GM18508 (cell line): ENCODE data around the gene PGBD4.
"Not testable (repeated sequence)": the region's sequence is repeated elsewhere in the genome, so short reads cannot be mapped to it uniquely, and the experiment has no call there.

ENCODE experiments used
- ATAC-seq: cut with Tn5 transposase; IDR thresholded peaks from one replicate; pipeline ENCODE4 v1.9.1; 2021; ENCODE audit warnings: moderate number of reproducible peaks; ENCODE audit not compliant: insufficient read depth, unreplicated experiment

The PGBD4 gene

DNA sequence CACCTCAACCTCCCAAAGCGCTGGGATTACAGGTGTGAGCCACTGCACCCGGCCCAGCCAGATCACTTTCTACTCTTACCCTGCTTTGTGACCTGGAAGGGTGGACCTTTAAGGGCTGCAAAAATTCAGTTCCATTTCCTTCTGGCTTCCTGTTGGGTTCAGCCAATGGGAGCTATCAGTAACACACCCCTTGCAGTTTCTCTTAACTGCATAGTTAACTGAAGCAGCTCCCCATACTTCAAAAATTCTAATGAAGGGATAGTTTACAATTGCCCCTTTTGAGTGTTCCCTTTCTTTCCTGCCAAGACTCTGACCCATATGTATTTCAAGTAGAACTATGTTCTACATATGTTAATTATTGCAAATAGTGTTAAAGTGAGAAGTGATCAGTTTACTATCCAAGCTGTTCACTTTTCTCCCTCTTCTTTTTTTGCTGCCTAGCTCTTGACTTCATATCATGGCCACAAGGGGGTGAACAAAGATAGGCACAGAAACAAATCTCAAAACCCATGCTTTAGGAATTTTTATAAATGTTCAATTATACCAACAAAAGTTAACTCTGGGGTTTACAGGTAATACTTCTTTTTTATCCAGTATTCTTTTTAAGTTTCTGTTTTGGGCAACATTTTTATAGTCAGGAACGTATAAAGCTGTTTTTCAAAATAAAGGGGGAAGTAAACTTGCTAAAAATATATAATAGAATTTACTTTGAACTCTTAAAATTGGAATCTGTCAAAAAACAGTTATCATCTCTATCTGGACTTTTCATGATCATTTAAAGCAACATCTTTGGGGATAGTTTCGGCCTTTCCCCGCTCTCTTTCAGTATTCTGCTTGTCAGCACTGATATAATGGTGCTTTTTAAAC lies 8.1 kb downstream of the PGBD4 start:
- ATAC-seq: no peak

DNA sequence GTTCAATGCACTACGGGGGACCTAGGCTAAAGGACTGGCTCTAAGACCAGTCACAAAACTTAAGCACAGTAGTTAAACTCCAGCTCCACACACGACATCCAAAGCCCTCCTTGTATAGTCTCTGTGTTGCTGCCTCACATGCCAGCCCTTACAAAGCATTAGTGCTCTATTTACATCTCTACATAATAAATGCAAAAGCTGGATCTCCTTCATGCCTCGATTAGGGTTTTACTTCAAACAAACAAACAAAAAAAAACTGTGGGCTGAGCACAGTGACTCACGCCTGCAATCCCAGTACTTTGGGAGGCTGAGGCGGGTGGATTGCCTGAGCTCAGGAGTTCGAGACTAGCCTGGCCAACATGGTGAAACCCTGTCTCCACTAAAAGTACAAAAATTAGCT lies 9.6 kb downstream of the PGBD4 start:
- no peak for ATAC-seq

DNA sequence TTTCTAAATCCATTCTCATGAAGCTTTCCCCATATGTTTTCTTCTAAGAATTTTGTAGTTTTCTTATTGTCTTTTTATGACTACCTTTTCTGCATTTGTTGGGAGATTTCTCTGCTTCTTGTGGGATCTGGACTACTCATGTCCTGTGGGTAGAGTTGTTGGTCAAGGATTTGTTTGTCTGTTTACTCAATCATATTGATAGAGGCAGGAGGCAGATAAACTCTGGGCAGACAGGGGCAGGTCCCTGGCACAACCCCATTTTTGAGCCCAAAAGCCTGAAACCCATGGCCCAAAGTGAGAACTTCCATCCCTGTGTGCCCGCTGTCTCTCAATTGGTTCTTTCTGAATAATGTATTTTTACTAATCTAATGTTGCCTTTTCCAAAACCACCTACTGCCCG lies 12.3 kb downstream of the PGBD4 start:
- no peak for ATAC-seq

DNA sequence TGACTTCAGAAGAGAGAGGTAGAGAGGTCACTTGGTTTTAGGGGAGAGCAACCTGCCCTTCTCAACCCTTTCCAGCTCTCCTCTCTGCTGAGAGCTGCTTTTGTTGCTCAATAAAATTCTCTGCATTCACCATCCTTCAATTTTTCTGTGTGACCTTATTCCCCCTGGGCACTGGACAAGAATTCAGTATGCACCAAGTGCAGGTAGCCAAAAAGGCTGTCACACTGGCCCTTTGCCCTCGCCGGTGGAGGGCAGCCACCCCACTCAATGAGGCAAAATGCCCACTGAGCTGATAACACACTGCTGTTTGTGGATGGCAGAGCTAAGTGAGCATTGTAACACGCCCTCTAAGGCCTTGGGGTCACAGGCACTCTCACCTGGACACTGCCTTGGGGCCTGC lies 12.9 kb downstream of the PGBD4 start:
- no peak for ATAC-seq

DNA sequence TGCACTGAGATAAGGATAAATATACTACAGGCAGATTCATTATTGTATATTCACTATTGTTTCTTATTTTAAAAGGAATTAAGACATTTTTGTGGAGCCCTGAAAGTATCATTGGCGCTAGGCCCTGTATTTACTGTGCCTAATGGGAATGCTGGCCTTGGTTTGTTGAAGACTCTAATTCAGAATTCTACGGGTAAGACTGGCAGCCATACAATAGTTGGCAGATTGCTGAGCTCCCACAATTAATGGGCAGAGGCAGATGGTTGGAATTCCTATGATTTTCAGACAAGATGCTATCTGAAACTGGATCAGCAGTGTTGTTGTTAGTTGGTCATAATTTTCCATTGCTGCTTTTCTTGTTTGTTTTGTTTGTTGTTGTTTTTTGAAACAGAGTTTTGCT lies 14.7 kb downstream of the PGBD4 start:
- no peak for ATAC-seq

DNA sequence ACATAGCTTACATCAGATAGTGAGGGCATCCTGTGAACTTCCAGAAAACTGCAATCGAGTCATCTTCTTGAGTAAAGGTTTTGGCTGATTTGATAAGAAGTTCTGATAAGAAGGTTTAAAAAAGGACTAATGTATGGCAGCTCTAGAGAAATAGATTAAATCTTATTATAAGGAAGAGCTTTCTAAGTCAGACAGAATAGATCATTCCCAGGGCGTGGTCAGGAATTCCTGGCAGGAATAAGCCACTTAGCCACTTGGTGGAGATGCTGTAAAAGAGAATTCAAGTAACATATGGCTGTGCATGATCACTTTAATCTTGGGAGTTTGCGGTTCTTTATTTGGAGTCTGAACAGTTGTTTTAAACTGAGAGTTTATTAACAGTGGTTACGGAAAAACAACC lies 17.4 kb downstream of the PGBD4 start:
- no peak for ATAC-seq

DNA sequence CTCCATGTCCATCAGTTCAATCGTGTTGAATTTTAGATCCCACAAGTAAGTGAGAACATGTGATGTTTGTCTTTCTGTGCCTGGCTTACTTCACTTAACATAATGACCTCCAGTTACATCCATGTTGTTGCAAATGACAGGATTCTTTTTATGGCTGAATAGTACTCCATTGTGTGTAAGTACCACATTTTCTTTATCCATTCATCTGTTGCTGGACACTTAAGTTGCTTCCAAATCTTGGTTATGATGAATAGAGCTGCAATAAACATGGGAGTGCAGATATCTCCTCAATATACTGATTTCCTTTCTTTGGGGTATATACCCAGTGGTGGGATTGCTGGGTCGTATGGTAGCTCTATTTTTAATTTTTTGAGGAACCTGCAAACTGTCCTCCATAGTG lies 18.5 kb downstream of the PGBD4 start:
- ATAC-seq: not testable (repeated sequence)

DNA sequence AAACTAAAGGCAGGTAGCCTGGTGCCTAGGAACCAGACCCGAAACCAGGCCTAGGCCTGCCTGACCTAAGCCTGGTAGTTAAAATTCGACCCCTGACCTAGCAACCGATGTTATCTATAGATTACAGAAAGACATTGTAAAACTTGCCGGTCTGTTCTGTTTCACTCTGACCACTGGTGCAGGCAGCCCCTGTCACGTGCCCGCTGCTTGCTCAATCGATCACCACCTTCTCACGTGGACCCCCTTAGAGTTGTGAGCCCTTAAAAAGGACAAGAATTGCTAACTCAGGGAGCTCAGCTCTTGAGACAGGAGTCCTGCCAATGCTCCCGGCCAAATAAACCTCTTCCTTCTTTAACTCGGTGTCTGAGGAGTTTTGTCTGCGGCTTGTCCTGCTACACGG lies 19.9 kb downstream of the PGBD4 start:
- not testable (repeated sequence) for ATAC-seq

DNA sequence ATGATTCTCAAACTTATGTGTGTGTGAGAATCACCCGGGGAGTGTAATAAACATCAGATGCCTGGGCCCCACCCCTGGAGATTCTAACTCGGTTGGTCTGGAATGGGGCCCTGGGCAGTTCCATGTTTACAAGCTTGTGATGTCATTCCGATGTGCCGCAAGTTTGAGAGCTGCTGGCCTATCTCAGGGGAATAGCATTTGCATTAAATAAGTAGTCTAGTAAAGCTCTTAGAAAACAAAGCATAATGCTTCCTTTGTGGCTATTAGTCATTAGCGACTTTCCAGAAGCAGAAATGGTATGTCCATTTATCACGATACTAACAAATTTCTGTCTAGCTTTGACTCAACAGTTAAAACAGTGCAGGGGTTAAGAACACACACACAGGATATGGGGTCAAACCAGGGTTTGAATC lies 20.9 kb downstream of the PGBD4 start:
- ATAC-seq: no peak

DNA sequence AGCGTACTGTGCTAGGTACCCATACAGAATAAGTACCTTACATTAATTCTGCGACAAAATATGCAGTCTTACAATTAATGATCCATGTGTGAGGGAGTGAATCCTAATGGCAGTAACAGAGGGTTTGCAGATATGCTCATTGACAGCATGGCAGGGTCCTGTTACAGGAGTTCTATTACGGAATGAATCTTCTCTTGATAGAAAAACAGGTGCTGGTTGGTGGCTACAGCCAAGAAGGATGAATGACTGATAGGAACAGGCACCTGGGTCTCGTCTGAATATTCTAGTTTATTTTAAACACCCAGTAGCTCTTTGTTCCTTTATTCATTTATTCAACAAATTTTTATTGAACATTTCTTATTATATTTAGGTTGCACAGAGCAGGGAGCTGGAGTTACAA lies 22.8 kb downstream of the PGBD4 start:
- ATAC-seq: no peak

DNA sequence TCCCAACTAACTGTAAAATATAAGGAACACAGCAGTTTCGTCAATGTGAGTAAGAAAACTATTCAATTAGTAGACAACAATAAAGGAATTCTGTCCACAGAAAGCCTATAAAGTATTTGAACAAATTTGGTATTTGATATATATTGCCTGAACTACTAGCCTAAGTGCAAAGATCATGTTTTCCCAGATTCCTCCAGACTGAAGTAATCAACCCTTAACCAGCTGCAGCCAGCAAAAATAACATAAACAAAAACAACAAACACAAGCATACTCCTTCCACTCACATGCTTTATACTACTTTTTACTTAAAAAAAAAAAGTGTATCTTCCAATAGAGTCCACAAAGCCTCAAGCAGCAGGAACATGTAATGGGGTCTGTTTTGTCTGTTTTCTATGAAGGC lies 24.1 kb downstream of the PGBD4 start:
- ATAC-seq: no peak

DNA sequence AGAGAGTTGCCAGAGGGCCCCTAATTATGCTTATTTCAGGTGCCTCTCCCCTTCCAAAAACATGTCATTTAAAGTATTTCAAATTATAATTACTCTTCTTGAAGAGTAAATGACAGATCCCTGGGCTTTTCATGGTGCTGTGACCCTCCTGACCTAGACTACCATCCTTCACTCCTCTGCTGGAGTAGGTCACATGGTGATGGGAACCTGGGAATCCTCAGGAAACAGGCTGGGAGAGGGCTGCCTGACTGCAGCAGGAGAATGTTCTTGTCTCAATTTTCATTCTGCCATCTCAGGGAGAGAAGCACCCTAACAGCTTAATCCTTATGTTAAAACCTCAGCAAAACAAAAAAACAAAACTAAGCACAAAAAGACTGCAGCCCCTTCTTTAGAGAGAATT lies 24.6 kb downstream of the PGBD4 start:
- no peak for ATAC-seq

DNA sequence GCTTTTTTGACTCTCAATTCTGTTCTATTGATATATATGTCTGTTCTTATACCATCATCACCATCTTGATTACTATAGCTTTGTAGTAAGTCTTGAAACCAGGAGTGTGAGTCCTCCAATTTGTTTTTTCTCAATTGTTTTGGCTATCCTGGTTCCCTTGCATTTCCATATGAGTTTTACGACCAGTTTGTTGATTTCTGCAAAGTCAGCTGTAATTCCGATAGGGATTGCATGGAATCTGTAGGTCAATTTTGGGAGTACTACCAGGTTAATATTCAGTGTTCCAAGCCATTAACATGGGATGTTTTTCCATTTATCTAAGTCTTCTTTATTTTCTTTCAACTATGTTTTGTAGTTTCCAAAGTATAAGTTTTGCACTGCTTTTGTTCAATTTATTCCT lies 27.0 kb downstream of the PGBD4 start:
- no peak for ATAC-seq

DNA sequence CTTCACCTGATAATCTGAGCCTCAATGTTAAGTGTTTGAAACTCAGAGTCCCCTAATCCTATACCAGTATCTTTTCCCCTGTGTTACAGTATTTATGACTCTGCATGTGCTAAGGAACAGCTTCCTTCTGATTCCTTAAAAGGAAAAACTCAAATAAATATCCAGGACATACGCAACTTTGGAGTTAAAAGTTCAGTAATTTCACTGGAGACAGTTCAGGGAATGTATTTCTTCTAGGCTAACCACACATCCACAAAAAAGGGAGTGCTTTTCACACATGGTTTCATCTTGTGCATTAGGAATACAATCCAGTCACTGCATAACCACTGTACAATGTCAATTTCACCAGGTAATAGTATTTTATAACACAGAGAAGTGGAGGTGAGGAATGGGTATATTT lies 31.0 kb downstream of the PGBD4 start:
- ATAC-seq: no peak

DNA sequence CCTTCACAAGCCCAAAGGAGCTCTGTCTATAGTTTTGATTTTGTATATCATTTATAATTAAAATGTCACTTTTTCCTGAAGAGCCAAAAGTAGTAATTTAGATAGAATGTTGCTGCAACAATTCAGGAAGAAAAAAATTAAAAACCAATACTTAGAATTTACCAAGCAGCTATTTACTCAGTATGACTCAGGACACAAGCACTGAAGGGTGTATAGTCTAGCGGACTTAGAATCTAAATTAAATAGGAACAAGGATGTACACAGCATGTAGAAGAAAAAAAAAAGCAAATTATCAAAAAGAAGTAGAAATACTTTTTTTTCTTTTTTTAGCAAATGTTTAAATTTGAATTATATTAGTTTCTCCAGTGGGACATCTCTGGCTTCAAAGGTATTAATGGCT lies 31.6 kb downstream of the PGBD4 start:
- no peak for ATAC-seq

DNA sequence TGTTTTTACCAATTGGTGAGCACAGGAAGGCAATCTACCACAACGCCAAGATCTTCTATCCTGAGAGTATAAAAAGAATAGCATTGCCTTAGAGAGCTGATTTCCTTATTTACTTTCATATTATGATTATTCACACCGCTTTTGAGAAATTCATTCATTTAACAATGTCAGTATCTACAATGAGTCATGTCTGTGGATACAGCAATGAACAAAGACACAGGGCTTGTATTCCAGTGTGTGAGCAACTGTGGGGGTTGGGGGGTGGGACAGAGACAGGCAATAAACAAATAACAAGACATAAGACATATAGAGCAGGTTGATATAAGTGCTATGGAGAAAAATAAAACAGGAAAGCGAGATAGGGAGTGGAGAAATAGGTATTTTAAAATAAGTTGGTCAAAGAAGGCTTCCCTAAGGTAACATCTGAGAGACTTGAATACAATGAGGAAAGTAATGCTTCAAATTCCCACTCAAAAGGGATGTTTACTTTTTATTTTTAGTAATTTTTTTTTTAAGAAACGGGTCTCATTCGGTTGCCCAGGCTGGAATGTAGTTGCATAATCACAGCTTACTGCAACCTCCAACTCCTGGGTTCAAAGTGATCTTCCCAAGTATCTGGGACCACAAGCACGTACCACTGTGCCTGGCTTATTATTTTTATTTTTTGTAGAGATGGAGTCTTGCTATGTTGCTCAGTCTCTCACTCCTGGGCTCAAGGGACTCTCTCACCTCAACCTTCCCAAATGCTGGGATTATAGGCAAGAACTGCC lies 45.7 kb downstream of the PGBD4 start:
- no peak for ATAC-seq

DNA sequence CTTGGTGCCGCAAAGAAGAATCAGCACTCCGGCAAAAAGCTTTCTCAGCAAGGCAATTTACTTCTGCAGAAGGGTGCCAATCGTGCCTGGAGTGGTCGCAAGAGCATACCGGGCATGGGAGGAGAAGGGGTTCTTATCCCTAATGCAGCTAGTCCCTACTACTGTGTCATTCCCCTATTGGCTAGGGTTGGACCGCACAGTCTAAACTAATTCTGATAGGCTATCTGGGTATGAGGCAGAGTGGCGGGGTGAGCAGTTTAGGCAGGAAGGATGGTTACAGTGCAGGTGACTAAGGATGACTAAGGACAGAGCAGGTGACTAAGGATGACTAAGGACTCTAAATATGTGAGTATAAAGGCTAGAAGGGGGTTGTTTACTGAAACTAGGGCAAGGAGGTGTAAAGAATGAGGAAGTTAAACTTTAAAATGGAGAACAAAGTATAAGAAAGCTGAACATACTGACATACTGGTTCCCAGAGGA lies 52.9 kb downstream of the PGBD4 start:
- no peak for ATAC-seq

DNA sequence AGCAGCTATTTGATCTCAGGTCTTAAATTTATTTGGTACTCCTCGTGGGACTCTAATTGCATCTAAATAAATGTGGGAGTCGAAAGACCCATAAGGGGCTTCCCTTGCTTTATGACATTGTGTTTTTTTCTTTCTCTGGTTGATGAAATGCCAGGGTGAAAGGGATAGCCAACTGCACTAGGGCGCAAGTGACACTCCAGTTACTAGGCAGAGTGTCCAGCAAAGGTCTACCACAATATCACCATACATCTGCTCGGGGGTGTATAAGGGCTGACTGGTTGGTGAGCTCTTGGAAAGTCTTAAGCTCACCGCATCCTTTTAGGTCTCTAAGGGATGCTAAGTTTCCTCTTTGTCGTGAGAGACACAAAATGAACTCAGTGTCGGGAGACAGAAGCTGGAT lies 54.0 kb downstream of the PGBD4 start:
- ATAC-seq: no peak
